ENCODE data around the gene OAS2. TPM values are rescaled to one million over a fixed set of nuclear protein-coding genes. Genes with fewer than 3 reads are reported as not detected.

OAS2 gene
- total and polyA plus RNA-seq, 2 donors (not counting 1 experiment from before 2014, with no cell fraction given), result 31.6 to 59.3 TPM

GRCh38 chr12:112947761-112948160 is 30.6 kb upstream of the OAS2 start:
- H3K27ac ChIP-seq (ENCODE audit: low read length in 2 of 2), result no peak overlapping the region
- H3K36me3 ChIP-seq (replicated peaks in 1 of 2; ENCODE audit: control extremely low read depth in 1 of 2, control insufficient read depth in 1 of 2, extremely low read depth in 1 of 2, insufficient read depth in 2 of 2, low read length in 1 of 2), result peaks cover 0 to 21% of the 10 kb centered on the region in 2 experiments
- peaks cover 0 to 4% (median 1%) of the 10 kb centered on the region in 3 donors for H3K9me3 ChIP-seq (ENCODE audit: control extremely low read depth in 1 of 3, control insufficient read depth in 2 of 3, insufficient read depth in 1 of 3, low read length in 2 of 3)
- peaks cover 3% of the 10 kb centered on the region for H3K79me2 ChIP-seq (ENCODE audit: control insufficient read depth, insufficient read depth, low read length)
- H3K9ac ChIP-seq (ENCODE audit: low read length), result no peak overlapping the region
- 100% methylated on average over 5 of the region's 5 CpGs for WGBS (ENCODE audit: insufficient coverage)
- intact Hi-C loops (cut with micrococcal nuclease), result no loop called here
- no peak overlapping the region for H3K4me3 ChIP-seq (ENCODE audit: control extremely low read depth in 1 of 5, extremely low read depth in 1 of 5, insufficient read depth in 1 of 5, low read depth in 2 of 5, low read length in 4 of 5)
- Mint-ChIP-seq H3K4me3 (no peak overlapping the region), H3K27me3 (no peaks in the 10 kb centered on the region), H3K4me1 (no peaks in the 10 kb centered on the region), H3K9me3 (ENCODE audit: insufficient read depth) (peaks cover 4% of the 10 kb centered on the region), H3K27ac (no peak overlapping the region)
- ChIA-PET POLR2A (no interaction called here), CTCF (interaction anchor here (1.0 kb wide), 1 partner anchor 16 kb away, joined by 3 read pairs; no protein-coding TSS in a partner anchor)
- no peak overlapping the region for H2AFZ ChIP-seq (ENCODE audit: insufficient read depth, low read depth, low read length, poor library complexity, severe bottlenecking)
- H3K4me2 ChIP-seq (replicated peaks; ENCODE audit: low read depth, low read length, poor library complexity, severe bottlenecking), result no peak overlapping the region
- H3K4me1 ChIP-seq (ENCODE audit: control insufficient read depth in 2 of 2, insufficient read depth in 2 of 2, low read length in 2 of 2), result no peaks in the 10 kb centered on the region
- no peak for TF ChIP-seq EZH2 (IDR thresholded peaks at IDR 0.05; ENCODE audit: borderline replicate concordance, insufficient read depth, low read depth, low read length, poor library complexity, severe bottlenecking)
- TF ChIP-seq, protein P1, sequence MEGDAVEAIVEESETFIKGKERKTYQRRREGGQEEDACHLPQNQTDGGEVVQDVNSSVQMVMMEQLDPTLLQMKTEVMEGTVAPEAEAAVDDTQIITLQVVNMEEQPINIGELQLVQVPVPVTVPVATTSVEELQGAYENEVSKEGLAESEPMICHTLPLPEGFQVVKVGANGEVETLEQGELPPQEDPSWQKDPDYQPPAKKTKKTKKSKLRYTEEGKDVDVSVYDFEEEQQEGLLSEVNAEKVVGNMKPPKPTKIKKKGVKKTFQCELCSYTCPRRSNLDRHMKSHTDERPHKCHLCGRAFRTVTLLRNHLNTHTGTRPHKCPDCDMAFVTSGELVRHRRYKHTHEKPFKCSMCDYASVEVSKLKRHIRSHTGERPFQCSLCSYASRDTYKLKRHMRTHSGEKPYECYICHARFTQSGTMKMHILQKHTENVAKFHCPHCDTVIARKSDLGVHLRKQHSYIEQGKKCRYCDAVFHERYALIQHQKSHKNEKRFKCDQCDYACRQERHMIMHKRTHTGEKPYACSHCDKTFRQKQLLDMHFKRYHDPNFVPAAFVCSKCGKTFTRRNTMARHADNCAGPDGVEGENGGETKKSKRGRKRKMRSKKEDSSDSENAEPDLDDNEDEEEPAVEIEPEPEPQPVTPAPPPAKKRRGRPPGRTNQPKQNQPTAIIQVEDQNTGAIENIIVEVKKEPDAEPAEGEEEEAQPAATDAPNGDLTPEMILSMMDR (IDR thresholded peaks at IDR 0.05), result no peak
- no peak for ATAC-seq (ENCODE audit: low read depth)
- no peak for DNase-seq
- no peaks in the 10 kb centered on the region for H4K20me1 ChIP-seq (ENCODE audit: control insufficient read depth, insufficient read depth, low read length, poor library complexity, severe bottlenecking)
- no peaks in the 10 kb centered on the region for H3K27me3 ChIP-seq (replicated peaks in 1 of 4; ENCODE audit: control extremely low read depth in 1 of 4, control insufficient read depth in 3 of 4, insufficient read depth in 4 of 4, low read length in 3 of 4)

GRCh38 chr12:112948806-112949205 is 29.5 kb upstream of the OAS2 start:
- POLR2A ChIA-PET, result no interaction called here
- no peak overlapping the region for H2AFZ ChIP-seq (ENCODE audit: insufficient read depth, low read depth, low read length, poor library complexity, severe bottlenecking)
- Mint-ChIP-seq H3K4me1 (no peaks in the 10 kb centered on the region), H3K4me3 (no peak overlapping the region), H3K27me3 (no peaks in the 10 kb centered on the region), H3K9me3 (ENCODE audit: insufficient read depth) (peaks cover 4% of the 10 kb centered on the region), H3K27ac (no peak overlapping the region)
- H3K9me3 ChIP-seq (ENCODE audit: control extremely low read depth in 1 of 3, control insufficient read depth in 2 of 3, insufficient read depth in 1 of 3, low read length in 2 of 3), result peaks cover 0 to 4% (median 1%) of the 10 kb centered on the region in 3 donors
- CTCF ChIA-PET, result interaction anchor here (1.0 to 1.4 kb wide), 2 partner anchors 15 to 49 kb away, joined by 3 to 11 read pairs; no protein-coding TSS in a partner anchor
- no peak overlapping the region for H3K4me2 ChIP-seq (replicated peaks; ENCODE audit: low read depth, low read length, poor library complexity, severe bottlenecking)
- DNase-seq (no peak), ATAC-seq (ENCODE audit: low read depth) (no peak)
- no peak overlapping the region for H3K27ac ChIP-seq (ENCODE audit: low read length in 2 of 2)
- no peaks in the 10 kb centered on the region for H4K20me1 ChIP-seq (ENCODE audit: control insufficient read depth, insufficient read depth, low read length, poor library complexity, severe bottlenecking)
- TF ChIP-seq EZH2 (IDR thresholded peaks at IDR 0.05; ENCODE audit: borderline replicate concordance, insufficient read depth, low read depth, low read length, poor library complexity, severe bottlenecking), result no peak
- TF ChIP-seq, protein P1 (IDR thresholded peaks at IDR 0.05), result no peak
- H3K36me3 ChIP-seq (replicated peaks in 1 of 2; ENCODE audit: control extremely low read depth in 1 of 2, control insufficient read depth in 1 of 2, extremely low read depth in 1 of 2, insufficient read depth in 2 of 2, low read length in 1 of 2), result peaks cover 0 to 20% of the 10 kb centered on the region in 2 experiments
- no peaks in the 10 kb centered on the region for H3K27me3 ChIP-seq (replicated peaks in 1 of 4; ENCODE audit: control extremely low read depth in 1 of 4, control insufficient read depth in 3 of 4, insufficient read depth in 4 of 4, low read length in 3 of 4)
- no peak overlapping the region for H3K4me3 ChIP-seq (ENCODE audit: control extremely low read depth in 1 of 5, extremely low read depth in 1 of 5, insufficient read depth in 1 of 5, low read depth in 2 of 5, low read length in 4 of 5)
- no peak overlapping the region for H3K9ac ChIP-seq (ENCODE audit: low read length)
- intact Hi-C loops (cut with micrococcal nuclease), result no loop called here
- 100% methylated on average over 7 of the region's 7 CpGs for WGBS (ENCODE audit: insufficient coverage)
- H3K79me2 ChIP-seq (ENCODE audit: control insufficient read depth, insufficient read depth, low read length), result peaks cover 3% of the 10 kb centered on the region
- no peaks in the 10 kb centered on the region for H3K4me1 ChIP-seq (ENCODE audit: control insufficient read depth in 2 of 2, insufficient read depth in 2 of 2, low read length in 2 of 2)
